Natural killer cell (primary cell): ENCODE results near the gene SH3BP5L. TPM values are rescaled to one million over a fixed set of nuclear protein-coding genes. Genes with fewer than 3 reads are reported as not detected.

Source experiments
- ATAC-seq, 3 donors: fragments of 150-1000 bp in 2 of 3; fragments of 200-7000 bp in 1 of 3; cut with Tn5 transposase; 1 replicate in 1 of 3; 2 replicates in 2 of 3; pipeline ENCODE4 v1.10.0; 2021; ENCODE audit warnings: mild to moderate bottlenecking in 2 of 3, moderate library complexity in 2 of 3
- DNase-seq, 2 donors: peaks; one replicate each; pipeline versions ENCODE4 v3.0.0 to v3.0.0-alpha.2; 2013 to 2021; ENCODE audit warnings: mixed read lengths in 1 of 2
- H3K27ac ChIP-seq: one replicate; pipeline ENCODE4 v1.5.1; 2013; ENCODE audit warnings: mild to moderate bottlenecking, low read length
- H3K27me3 ChIP-seq: one replicate; pipeline ENCODE4 v1.6.1; 2013; ENCODE audit warnings: low read length; ENCODE audit not compliant: control insufficient read depth, insufficient read depth
- H3K36me3 ChIP-seq: one replicate; pipeline ENCODE4 v1.6.1; 2013; ENCODE audit warnings: low read length; ENCODE audit not compliant: control insufficient read depth, insufficient read depth
- H3K4me1 ChIP-seq: one replicate; pipeline ENCODE4 v1.6.1; 2013; ENCODE audit warnings: low read length; ENCODE audit not compliant: control insufficient read depth, insufficient read depth
- H3K4me3 ChIP-seq: one replicate; pipeline ENCODE4 v1.5.1; 2013; ENCODE audit warnings: low read length
- H3K9me3 ChIP-seq: one replicate; pipeline ENCODE4 v1.6.1; 2013; ENCODE audit warnings: low read length; ENCODE audit not compliant: control insufficient read depth, insufficient read depth
- H3K27ac Mint-ChIP-seq, 2 donors: one replicate each; pipeline ENCODE4 v1.8.0; 2022; ENCODE audit warnings: mild to moderate bottlenecking in 2 of 2, mixed read lengths in 2 of 2, moderate library complexity in 1 of 2
- H3K27me3 Mint-ChIP-seq, 2 donors: one replicate each; pipeline ENCODE4 v1.8.0; 2022; ENCODE audit warnings: low read depth in 2 of 2, mixed read lengths in 2 of 2
- H3K36me3 Mint-ChIP-seq: one replicate; pipeline ENCODE4 v1.8.0; 2022; ENCODE audit warnings: mixed read lengths
- H3K4me1 Mint-ChIP-seq, 2 donors: one replicate each; pipeline ENCODE4 v1.8.0; 2022; ENCODE audit warnings: mixed read lengths in 2 of 2
- H3K4me3 Mint-ChIP-seq: one replicate; pipeline ENCODE4 v1.8.0; 2022; ENCODE audit warnings: mild to moderate bottlenecking, moderate library complexity, mixed read lengths
- H3K9me3 Mint-ChIP-seq, 2 donors: one replicate each; pipeline ENCODE4 v1.8.0; 2022; ENCODE audit warnings: mixed read lengths in 2 of 2
- CTCF ChIP-seq: fragments of 200-600 bp; IDR thresholded peaks from one replicate; pipeline ENCODE4 v1.8.0; 2022; ENCODE audit warnings: antibody characterized with exemption
- WGBS: methylation state at CpG from one replicate; pipeline ENCODE4 v1.1.7; 2013; ENCODE audit warnings: missing lambda C conversion rate; ENCODE audit not compliant: insufficient coverage; 5-methylcytosine and 5-hydroxymethylcytosine counted together
- intact Hi-C: fragments of 100-400 bp; cut with micrococcal nuclease; formaldehyde crosslinking; loops from one replicate; pipeline ENCODE4 v1.14.2; 2022
- total RNA-seq, 4 donors: library from RNA; stranded (reverse); fragments of 120-200 nt in 1 of 4; gene quantifications; one replicate each; pipeline versions ENCODE4 v1.2.3 to v1.2.4, GENCODE V29; 2013 to 2022

The SH3BP5L gene
- total RNA-seq, 3 donors from 2014 or later (not counting 1 experiment from before 2014, with no cell fraction given) = 19.0 to 27.5 (median 22.9) TPM

GRCh38 chr1:248844526-248844925 lies 18.8 kb upstream of the SH3BP5L start:
- no peak overlapping the region for H3K27ac Mint-ChIP-seq
- ATAC-seq (no peak), DNase-seq (no peak)
- no peak overlapping the region for H3K4me3 Mint-ChIP-seq
- Histone ChIP-seq H3K27ac (no peak overlapping the region), H3K4me3 (no peak overlapping the region), H3K9me3 (no peaks in the 10 kb centered on the region), H3K4me1 (peaks cover 7% of the 10 kb centered on the region), H3K27me3 (no peaks in the 10 kb centered on the region), H3K36me3 (peaks cover 44% of the 10 kb centered on the region)
- intact Hi-C loops = no loop called here
- H3K9me3 Mint-ChIP-seq = no peaks in the 10 kb centered on the region
- TF ChIP-seq CTCF = no peak
- no peaks in the 10 kb centered on the region for H3K27me3 Mint-ChIP-seq
- H3K4me1 Mint-ChIP-seq = peaks cover 10 to 20% of the 10 kb centered on the region in 2 donors
- 96% methylated on average over 8 of the region's 8 CpGs for WGBS
- H3K36me3 Mint-ChIP-seq = no peaks in the 10 kb centered on the region

GRCh38 chr1:248843687-248844086 lies 18.0 kb upstream of the SH3BP5L start:
- Histone ChIP-seq H3K27me3 (no peaks in the 10 kb centered on the region), H3K27ac (no peak overlapping the region), H3K4me1 (peaks cover 16% of the 10 kb centered on the region), H3K36me3 (peaks cover 38% of the 10 kb centered on the region), H3K9me3 (no peaks in the 10 kb centered on the region), H3K4me3 (no peak overlapping the region)
- ATAC-seq = no peak
- no peaks in the 10 kb centered on the region for H3K27me3 Mint-ChIP-seq
- H3K36me3 Mint-ChIP-seq = no peaks in the 10 kb centered on the region
- H3K4me3 Mint-ChIP-seq = no peak overlapping the region
- DNase-seq = no peak
- H3K4me1 Mint-ChIP-seq = peaks cover 10 to 27% of the 10 kb centered on the region in 2 donors
- no peak overlapping the region for H3K27ac Mint-ChIP-seq
- 98% methylated on average over 2 of the region's 3 CpGs for WGBS
- no peaks in the 10 kb centered on the region for H3K9me3 Mint-ChIP-seq
- TF ChIP-seq CTCF = no peak
- intact Hi-C loops = no loop called here

GRCh38 chr1:248842781-248843331 lies 17.1 kb upstream of the SH3BP5L start:
- H3K4me1 ChIP-seq = peaks cover 17% of the 10 kb centered on the region
- H3K27me3 ChIP-seq = no peaks in the 10 kb centered on the region
- H3K36me3 ChIP-seq = peaks cover 31% of the 10 kb centered on the region
- no peak overlapping the region for H3K4me3 ChIP-seq
- Mint-ChIP-seq H3K4me1 (peaks cover 10 to 27% of the 10 kb centered on the region in 2 donors), H3K4me3 (no peak overlapping the region), H3K27me3 (no peaks in the 10 kb centered on the region), H3K36me3 (no peaks in the 10 kb centered on the region), H3K9me3 (no peaks in the 10 kb centered on the region), H3K27ac (no peak overlapping the region)
- DNase-seq (no peak), ATAC-seq (no peak)
- intact Hi-C loops = no loop called here
- 87% methylated on average over 7 of the region's 8 CpGs for WGBS
- no peaks in the 10 kb centered on the region for H3K9me3 ChIP-seq
- TF ChIP-seq CTCF = no peak
- no peak overlapping the region for H3K27ac ChIP-seq
